22Rv1 (cell line): Measurements from ENCODE around the gene RASAL1.

Experiments used
- CTCF ChIP-seq: fragments of 450-650 bp; IDR thresholded peaks from 2 replicates; pipeline ENCODE4 v1.5.1; 2017; ENCODE audit warnings: mild to moderate bottlenecking
- ZFX ChIP-seq: fragments of 450-650 bp; IDR thresholded peaks from 2 replicates; pipeline ENCODE4 v1.6.1; 2017; ENCODE audit warnings: antibody characterized with exemption, borderline replicate concordance

GRCh38 chr12:113181975-113182374 lies 46.4 kb upstream of the RASAL1 start:
- TF ChIP-seq CTCF (no peak), ZFX (no peak)
